Dendritic cell treated with granulocyte-macrophage colony-stimulating factor and Interleukin-4, amounts not matched to agents 40 ng/mL and 50 ng/mL, for 4 days (primary cell): ENCODE measurements around the gene GNG10.

Experiments
- H3K27ac Mint-ChIP-seq: one replicate; pipeline ENCODE4 v1.8.0; 2022; ENCODE audit warnings: mild to moderate bottlenecking, mixed read lengths
- H3K27me3 Mint-ChIP-seq: one replicate; pipeline ENCODE4 v1.8.0; 2022; ENCODE audit warnings: mild to moderate bottlenecking, mixed read lengths
- H3K36me3 Mint-ChIP-seq: one replicate; pipeline ENCODE4 v1.8.0; 2022; ENCODE audit warnings: low read depth, mixed read lengths
- H3K4me1 Mint-ChIP-seq: one replicate; pipeline ENCODE4 v1.8.0; 2022; ENCODE audit warnings: low read depth, mixed read lengths
- H3K4me3 Mint-ChIP-seq: one replicate; pipeline ENCODE4 v1.8.0; 2022; ENCODE audit warnings: mild to moderate bottlenecking, moderate library complexity, mixed read lengths
- H3K9me3 Mint-ChIP-seq: one replicate; pipeline ENCODE4 v1.8.0; 2022; ENCODE audit warnings: mixed read lengths
- intact Hi-C: fragments of 100-400 bp; cut with micrococcal nuclease; formaldehyde crosslinking; loops from one replicate; pipeline ENCODE4 v1.15.0; 2022

Gene GNG10

DNA sequence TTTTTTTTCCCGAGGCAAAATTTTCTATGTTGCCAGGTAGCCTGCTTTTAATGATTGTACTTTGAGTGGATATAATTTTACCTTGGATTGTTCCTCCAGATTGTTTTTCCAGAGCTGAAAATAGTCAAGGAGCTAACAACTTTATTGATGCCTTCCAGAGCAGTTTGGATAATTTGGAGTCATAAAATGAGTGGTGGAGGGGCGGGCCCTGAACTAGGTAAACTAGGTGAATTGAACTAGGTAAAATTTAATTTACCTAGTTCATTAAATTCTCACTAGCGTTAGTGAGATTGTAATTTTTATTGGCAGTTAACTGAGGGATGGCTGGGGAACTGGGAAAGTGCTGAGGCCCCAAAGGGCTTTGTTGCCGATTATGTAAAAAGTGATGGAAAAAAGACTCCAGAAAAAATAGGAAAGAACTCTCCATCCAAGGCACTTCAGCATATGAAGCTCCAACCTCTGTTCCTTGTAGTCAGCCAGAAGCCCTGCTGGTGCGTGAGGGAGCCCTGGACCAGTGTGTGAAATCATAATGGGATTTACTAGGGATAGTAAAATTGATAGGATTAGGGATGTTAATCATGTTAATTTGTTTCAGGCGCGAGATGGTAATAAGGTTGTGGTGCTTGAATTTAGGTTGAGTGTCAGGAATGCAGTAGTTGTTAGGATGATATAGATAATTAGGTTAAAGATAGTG is 28.6 kb upstream of the GNG10 start:
- no peak overlapping the region for H3K27ac Mint-ChIP-seq
- H3K4me1 Mint-ChIP-seq = peaks cover 39% of the 10 kb centered on the region

DNA sequence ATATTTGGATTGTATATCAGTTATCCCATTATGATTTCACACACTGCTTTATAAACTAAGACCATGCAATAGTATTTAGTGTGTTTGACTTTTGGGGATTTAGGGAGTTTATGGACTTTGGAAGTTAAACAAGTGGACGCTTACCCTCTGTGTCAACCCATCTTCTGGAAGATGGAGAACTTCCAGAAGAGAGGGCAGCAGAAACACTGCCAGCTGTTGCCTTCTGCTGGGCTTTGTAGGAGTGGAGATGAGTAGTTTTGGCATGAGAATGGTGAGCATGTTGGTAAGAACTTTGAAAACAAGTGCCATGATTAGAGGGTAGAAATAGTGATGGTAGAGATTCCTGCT is 28.0 kb upstream of the GNG10 start:
- H3K27me3 Mint-ChIP-seq = no peaks in the 10 kb centered on the region
- H3K4me3 Mint-ChIP-seq = no peak overlapping the region
- no peak overlapping the region for H3K27ac Mint-ChIP-seq
- H3K36me3 Mint-ChIP-seq = peaks cover 6% of the 10 kb centered on the region
- intact Hi-C loops = loop anchor here (5.0 kb wide), 1 partner anchor 34 kb away; no protein-coding TSS in a partner anchor
- no peaks in the 10 kb centered on the region for H3K9me3 Mint-ChIP-seq
- peaks cover 39% of the 10 kb centered on the region for H3K4me1 Mint-ChIP-seq

More for the DNA sequence above, 28.6 kb upstream of the GNG10 start:
- H3K4me3 Mint-ChIP-seq = peak overlapping the region; percentile 96
- peaks cover 6% of the 10 kb centered on the region for H3K36me3 Mint-ChIP-seq
- H3K27me3 Mint-ChIP-seq = no peaks in the 10 kb centered on the region
- intact Hi-C loops = loop anchor here (5.0 kb wide), 1 partner anchor 34 kb away; no protein-coding TSS in a partner anchor
- H3K9me3 Mint-ChIP-seq = no peaks in the 10 kb centered on the region

DNA sequence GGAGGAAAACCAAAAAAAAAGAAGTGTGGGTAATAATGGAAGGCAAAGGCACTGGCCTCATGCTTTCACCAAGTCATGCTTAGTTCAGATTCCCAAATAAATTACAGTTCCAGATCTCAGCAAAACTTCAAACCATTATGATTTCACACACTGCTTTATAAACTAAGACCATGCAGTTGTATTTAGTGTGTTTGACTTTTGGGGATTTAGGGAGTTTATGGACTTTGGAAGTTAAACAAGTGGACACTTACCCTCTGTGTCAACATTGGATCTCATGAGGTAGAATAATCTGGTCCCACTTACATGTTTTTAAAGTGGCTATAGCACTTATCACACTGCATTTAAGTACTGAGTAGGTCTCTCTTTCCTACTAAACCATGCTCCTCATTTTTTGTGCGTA is 26.5 kb upstream of the GNG10 start:
- peaks cover 6% of the 10 kb centered on the region for H3K36me3 Mint-ChIP-seq
- no peak overlapping the region for H3K4me3 Mint-ChIP-seq
- peaks cover 39% of the 10 kb centered on the region for H3K4me1 Mint-ChIP-seq
- H3K9me3 Mint-ChIP-seq = no peaks in the 10 kb centered on the region
- intact Hi-C loops = loop anchor here (5.0 kb wide), 1 partner anchor 32 kb away; no protein-coding TSS in a partner anchor
- no peaks in the 10 kb centered on the region for H3K27me3 Mint-ChIP-seq
- no peak overlapping the region for H3K27ac Mint-ChIP-seq

DNA sequence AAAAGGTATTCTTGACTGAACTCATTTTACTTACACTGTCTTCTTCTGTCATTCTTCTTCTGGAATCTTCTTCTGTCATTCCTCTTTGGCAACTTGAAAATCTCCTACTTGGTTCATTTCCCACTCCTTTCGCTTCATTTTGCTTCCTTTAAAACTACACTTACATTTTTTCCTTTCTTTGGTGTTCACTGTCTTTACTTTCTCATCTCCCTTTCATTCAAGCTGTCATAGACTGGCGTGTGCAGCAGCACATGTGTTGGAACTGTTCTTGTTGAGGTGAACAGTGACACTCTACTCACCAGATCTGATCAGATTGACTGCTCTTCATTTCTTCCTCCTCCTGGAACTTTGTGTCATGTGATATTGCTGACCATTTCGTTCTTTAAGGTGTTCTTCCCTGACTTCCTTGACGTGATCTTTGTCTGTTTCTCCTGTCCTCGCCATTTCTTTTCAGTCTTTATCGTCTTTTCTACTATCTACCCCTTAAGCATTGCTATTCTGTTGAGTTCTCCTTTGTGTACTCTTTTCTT is 23.9 kb upstream of the GNG10 start:
- no peaks in the 10 kb centered on the region for H3K36me3 Mint-ChIP-seq
- H3K4me1 Mint-ChIP-seq = peaks cover 31% of the 10 kb centered on the region
- intact Hi-C loops = no loop called here
- no peaks in the 10 kb centered on the region for H3K27me3 Mint-ChIP-seq
- H3K4me3 Mint-ChIP-seq = no peak overlapping the region
- H3K27ac Mint-ChIP-seq = no peak overlapping the region
- no peaks in the 10 kb centered on the region for H3K9me3 Mint-ChIP-seq

DNA sequence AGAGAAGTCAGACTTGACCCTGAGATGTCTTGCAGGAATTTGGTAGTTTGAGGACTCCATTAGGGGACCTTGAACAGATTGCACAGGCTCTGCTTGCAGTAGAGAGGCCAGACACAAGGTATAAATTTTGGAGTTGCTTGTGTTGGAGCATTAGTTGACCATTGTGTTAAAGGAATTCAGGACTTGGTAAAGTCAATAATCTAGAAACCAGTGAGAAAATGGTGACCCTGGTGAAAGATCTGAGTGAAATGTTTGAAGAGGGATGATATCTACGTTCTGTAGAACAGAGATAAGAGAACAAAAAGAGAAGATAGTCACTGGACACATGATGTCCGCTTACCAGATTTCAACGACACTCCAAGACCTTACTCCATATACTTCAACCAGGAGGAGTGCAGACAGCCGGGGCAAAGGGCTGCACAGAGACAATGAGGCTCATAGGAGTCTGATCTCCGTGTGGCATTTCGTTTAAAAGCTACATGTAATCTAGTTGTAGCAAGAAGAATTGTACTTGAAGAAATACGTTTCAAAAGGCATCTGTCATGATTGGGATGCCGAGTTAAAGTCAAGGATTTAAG is 17.1 kb upstream of the GNG10 start:
- peaks cover 5% of the 10 kb centered on the region for H3K4me1 Mint-ChIP-seq
- H3K27ac Mint-ChIP-seq = no peak overlapping the region
- peaks cover 39% of the 10 kb centered on the region for H3K36me3 Mint-ChIP-seq
- H3K4me3 Mint-ChIP-seq = no peak overlapping the region
- intact Hi-C loops = no loop called here
- no peaks in the 10 kb centered on the region for H3K9me3 Mint-ChIP-seq
- H3K27me3 Mint-ChIP-seq = no peaks in the 10 kb centered on the region

DNA sequence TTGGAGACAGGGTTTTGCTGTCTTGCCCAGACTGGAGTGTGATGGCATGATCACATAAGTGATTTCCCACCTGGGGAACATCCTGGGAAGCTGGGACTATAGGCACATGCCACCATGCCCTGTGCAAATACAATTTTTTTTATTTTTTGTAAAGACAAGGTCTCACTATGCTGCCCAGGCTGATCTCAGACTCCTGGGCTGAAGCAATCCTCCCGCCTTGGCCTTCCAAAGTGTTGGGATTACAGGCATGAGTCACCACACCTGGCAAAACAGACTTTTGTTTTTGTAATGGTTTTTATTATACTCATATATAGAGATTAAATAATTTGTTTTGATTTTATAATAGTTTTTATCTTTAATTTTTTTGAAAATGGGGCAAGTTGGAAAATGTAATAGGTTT is 15.6 kb upstream of the GNG10 start:
- no peak overlapping the region for H3K4me3 Mint-ChIP-seq
- no peaks in the 10 kb centered on the region for H3K9me3 Mint-ChIP-seq
- H3K27ac Mint-ChIP-seq = no peak overlapping the region
- no peaks in the 10 kb centered on the region for H3K27me3 Mint-ChIP-seq
- intact Hi-C loops = no loop called here
- H3K36me3 Mint-ChIP-seq = peaks cover 50% of the 10 kb centered on the region
- peaks cover 5% of the 10 kb centered on the region for H3K4me1 Mint-ChIP-seq

DNA sequence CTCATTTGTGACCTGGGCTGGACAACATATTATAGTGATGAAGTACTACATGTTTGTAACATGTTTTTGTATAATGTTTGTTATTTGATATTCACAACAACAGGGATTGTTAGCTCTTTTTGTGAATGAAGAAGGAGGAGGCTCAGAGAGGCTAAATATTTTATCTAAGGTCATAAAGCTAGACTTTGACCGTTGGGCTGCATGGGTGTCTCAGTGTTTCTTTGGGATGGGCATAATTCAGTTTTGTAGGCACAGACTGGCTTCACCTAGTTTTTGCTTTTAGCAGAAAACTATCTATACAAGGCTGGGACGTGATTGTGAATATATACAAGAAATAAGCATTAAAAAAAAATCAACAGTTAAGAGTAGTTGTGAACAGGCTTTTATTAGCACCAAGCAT is 15.0 kb upstream of the GNG10 start:
- H3K4me1 Mint-ChIP-seq = peaks cover 5% of the 10 kb centered on the region
- intact Hi-C loops = no loop called here
- H3K36me3 Mint-ChIP-seq = peaks cover 50% of the 10 kb centered on the region
- H3K4me3 Mint-ChIP-seq = no peak overlapping the region
- no peak overlapping the region for H3K27ac Mint-ChIP-seq
- no peaks in the 10 kb centered on the region for H3K9me3 Mint-ChIP-seq
- no peaks in the 10 kb centered on the region for H3K27me3 Mint-ChIP-seq

DNA sequence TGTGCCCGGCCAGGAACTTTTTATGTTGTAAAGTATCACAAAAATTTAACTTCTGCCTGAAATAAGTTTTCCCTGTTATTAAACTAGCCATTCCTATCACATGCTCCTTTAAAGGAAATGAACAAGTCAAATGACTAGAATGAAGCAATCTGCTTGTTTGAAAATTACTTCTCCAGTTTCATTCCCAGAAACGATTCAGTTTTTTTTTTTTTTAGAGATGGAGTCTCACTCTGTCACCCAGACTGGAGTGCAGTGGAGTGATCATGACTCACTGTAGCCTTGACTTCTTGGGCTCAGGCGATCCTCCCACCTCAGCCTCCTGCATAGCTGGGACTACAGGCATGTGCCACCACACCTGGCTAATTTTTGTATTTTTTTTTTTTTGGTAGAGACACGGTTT is 13.3 kb upstream of the GNG10 start:
- no peaks in the 10 kb centered on the region for H3K27me3 Mint-ChIP-seq
- peak overlapping the region; percentile 70 for H3K27ac Mint-ChIP-seq
- intact Hi-C loops = no loop called here
- no peak overlapping the region for H3K4me3 Mint-ChIP-seq
- H3K36me3 Mint-ChIP-seq = peaks cover 49% of the 10 kb centered on the region
- no peaks in the 10 kb centered on the region for H3K9me3 Mint-ChIP-seq
- H3K4me1 Mint-ChIP-seq = peaks cover 5% of the 10 kb centered on the region

DNA sequence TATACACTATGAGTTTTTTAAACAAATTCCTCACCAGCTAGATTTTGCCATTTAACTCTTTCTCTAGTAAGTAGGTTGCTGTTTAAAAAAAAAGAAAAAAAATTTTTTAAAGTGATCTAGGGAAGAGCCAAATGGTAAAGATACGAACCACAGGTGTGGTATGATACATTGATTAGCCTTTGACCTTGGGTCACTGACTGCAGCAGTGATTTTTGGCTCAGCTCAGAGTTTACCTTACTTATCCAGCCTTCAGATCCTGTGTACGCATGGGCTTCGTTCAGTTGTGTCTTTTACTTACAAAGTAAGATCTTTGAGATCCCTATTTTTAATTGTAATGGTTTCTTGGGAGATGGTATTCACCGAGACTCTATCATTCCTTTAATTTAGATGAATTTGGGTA is 12.4 kb upstream of the GNG10 start:
- peaks cover 50% of the 10 kb centered on the region for H3K36me3 Mint-ChIP-seq
- no peaks in the 10 kb centered on the region for H3K27me3 Mint-ChIP-seq
- intact Hi-C loops = no loop called here
- no peak overlapping the region for H3K4me3 Mint-ChIP-seq
- no peak overlapping the region for H3K27ac Mint-ChIP-seq
- H3K9me3 Mint-ChIP-seq = no peaks in the 10 kb centered on the region
- H3K4me1 Mint-ChIP-seq = peaks cover 5% of the 10 kb centered on the region

DNA sequence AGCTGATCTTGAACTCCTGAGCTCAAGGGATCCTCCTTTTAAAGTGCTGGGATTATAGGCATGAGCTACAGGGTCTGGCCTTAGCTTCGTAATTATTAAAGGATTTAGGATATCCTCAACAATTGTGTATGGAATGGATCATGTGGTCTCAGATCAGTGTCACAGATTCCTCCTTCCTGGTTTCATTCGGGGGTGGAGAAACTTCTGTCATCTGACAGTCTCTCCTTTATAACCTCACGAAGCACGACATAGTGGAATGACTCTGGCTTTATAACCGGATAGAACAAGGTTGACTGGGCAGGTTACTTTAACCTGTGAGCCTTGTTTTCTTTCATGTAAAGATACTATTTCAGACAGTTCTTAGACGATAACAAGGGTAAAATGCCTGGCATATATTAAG is 4.4 kb upstream of the GNG10 start:
- peaks cover 20% of the 10 kb centered on the region for H3K4me1 Mint-ChIP-seq
- intact Hi-C loops = no loop called here
- H3K4me3 Mint-ChIP-seq = no peak overlapping the region
- H3K9me3 Mint-ChIP-seq = no peaks in the 10 kb centered on the region
- H3K27me3 Mint-ChIP-seq = peaks cover 3% of the 10 kb centered on the region
- peaks cover 28% of the 10 kb centered on the region for H3K36me3 Mint-ChIP-seq
- no peak overlapping the region for H3K27ac Mint-ChIP-seq

DNA sequence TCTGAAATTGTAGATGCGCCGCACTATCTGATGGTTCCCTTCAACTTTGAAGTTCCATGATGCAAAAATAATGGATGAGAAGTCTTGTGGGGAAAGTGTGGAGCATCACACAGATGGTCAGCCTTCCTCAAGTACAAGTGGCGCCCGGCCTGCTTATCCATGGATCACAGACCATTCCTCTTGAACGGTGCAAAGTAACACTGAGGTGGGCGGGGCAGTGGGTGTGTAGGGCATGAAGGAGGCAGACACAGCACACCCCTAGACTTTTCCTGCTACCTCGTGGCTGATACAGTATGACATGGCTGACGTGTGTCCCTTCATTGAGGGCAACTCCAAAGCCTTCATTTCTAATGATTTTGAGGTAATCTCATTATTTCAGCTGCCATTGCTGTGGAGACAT is 2.5 kb upstream of the GNG10 start:
- H3K4me1 Mint-ChIP-seq = peaks cover 36% of the 10 kb centered on the region
- intact Hi-C loops = no loop called here

DNA sequence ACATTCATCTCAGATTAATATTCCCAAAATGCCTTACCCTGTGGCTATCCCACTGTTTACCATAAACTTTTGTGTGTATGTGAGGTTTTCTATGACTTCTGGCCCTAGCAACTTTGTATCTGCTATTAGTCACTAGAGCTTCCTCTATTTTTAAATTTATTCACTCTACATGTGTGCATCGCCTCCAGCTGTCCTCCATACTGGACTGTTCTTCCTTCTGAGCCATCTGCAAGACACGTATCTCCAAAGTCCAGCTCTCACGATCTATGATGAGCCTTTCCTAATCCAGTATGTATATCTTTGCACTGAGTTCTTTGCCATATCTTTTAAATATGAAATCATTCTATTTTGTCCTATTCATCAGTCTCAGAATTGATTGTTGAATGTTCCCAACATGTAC is 1.7 kb upstream of the GNG10 start:
- peaks cover 3% of the 10 kb centered on the region for H3K27me3 Mint-ChIP-seq
- no peak overlapping the region for H3K4me3 Mint-ChIP-seq
- no peaks in the 10 kb centered on the region for H3K9me3 Mint-ChIP-seq
- peaks cover 32% of the 10 kb centered on the region for H3K36me3 Mint-ChIP-seq
- intact Hi-C loops = no loop called here
- no peak overlapping the region for H3K27ac Mint-ChIP-seq
- H3K4me1 Mint-ChIP-seq = peaks cover 41% of the 10 kb centered on the region

More for the DNA sequence above, 2.5 kb upstream of the GNG10 start:
- peaks cover 33% of the 10 kb centered on the region for H3K36me3 Mint-ChIP-seq
- H3K4me3 Mint-ChIP-seq = no peak overlapping the region
- peaks cover 3% of the 10 kb centered on the region for H3K27me3 Mint-ChIP-seq
- no peaks in the 10 kb centered on the region for H3K9me3 Mint-ChIP-seq
- no peak overlapping the region for H3K27ac Mint-ChIP-seq

DNA sequence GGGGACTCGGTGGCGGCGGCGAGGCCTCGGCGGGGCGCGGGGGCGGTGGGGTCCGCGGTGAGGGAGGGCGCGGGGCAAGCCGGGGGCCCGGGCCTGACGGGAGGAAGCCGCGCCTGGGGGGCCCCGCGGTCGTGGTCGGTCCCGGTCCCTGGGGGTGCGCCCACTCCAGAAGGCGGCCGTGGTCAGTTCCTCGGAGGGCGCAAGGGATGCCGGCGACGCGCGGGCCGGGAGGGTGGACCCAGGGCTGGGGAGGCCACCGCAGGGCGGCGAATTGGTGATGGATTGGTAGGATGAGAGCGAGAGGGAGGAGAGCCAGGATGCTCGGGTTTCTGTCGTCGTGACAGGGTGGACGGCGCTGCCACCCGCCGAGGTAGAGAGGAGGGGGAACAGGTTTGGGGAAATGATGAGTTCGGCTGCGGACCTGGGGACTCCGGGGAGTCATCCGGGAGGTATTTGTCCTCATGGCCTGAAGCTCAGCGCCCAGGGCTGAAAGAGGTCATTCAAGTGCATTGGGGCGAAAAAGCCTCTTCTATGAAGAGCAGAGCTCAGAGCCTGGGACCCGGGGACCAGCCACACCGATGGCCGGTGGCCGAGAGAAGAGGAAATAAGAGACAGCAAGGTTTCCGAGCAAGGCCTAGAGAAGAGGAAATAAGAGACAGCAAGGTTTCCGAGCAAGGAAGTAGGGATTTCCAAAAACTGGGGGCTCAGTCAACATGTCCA is 557 bp downstream of the GNG10 start:
- peaks cover 3% of the 10 kb centered on the region for H3K27me3 Mint-ChIP-seq
- H3K9me3 Mint-ChIP-seq = no peaks in the 10 kb centered on the region
- intact Hi-C loops = no loop called here
- peaks cover 42% of the 10 kb centered on the region for H3K4me1 Mint-ChIP-seq
- H3K4me3 Mint-ChIP-seq = peak overlapping the region; percentile 93
- H3K27ac Mint-ChIP-seq = peak overlapping the region; percentile 89
- peaks cover 40% of the 10 kb centered on the region for H3K36me3 Mint-ChIP-seq

DNA sequence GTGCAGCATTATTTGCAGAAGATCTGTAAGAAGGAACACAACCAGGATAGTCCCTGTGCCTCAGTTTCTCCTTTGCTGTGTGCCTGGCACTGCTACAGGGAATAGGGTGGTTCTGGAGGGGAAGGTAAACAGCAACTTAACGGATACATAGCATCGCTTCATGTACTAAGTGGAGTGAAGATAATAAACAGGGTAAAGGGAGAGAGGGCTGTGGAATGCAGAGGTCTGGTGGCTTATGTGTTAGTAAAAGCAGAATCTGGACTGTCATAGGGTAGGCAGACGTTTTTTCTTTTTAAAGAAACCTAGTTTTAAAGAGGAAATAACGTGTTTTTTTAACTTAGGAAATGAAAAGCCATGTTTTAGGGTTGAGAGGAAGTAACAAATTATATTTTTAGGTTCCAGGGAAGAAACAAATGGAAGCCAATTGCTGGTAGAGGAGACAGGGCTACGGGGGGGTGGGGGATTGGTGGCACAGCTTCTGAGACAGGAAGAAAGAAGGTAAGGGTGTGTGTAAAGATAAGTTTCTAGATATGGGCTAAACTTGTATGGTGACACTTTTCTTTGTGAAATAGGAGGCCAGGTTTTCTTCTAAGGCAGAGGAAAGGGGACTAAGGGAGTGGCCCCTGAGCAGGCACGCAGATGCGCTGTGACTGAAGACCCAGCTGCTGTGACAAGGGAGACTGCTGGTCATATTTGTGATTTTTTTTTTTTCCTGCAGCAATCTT is 1.3 kb downstream of the GNG10 start:
- Mint-ChIP-seq H3K36me3 (peaks cover 48% of the 10 kb centered on the region), H3K4me3 (peak overlapping the region; percentile 93), H3K4me1 (peaks cover 42% of the 10 kb centered on the region), H3K27ac (peak overlapping the region; percentile 89), H3K27me3 (peaks cover 3% of the 10 kb centered on the region), H3K9me3 (no peaks in the 10 kb centered on the region)
- intact Hi-C loops = no loop called here
